T-helper 1 cell treated with Interleukin-12 subunit alpha and Interleukin-12 subunit beta and Interleukin-4 antibody, amounts not matched to agents 30 ng/mL and 1 ng/mL, for 36 hours (primary cell): ENCODE data around the gene IL23A. TPM values are rescaled to one million over a fixed set of nuclear protein-coding genes. Genes with fewer than 3 reads are reported as not detected.
"Not testable (repeated sequence)": the region's sequence is repeated elsewhere in the genome, so short reads cannot be mapped to it uniquely, and the experiment has no call there.

ENCODE experiments used
- intact Hi-C: fragments of 100-400 bp; cut with micrococcal nuclease; formaldehyde crosslinking; loops from one replicate; pipeline ENCODE4 v1.15.1; 2024
- total RNA-seq: library from RNA; stranded (reverse); gene quantifications from 2 replicates; pipeline ENCODE4 v1.2.3, GENCODE V29; 2022

The IL23A gene, protein sequence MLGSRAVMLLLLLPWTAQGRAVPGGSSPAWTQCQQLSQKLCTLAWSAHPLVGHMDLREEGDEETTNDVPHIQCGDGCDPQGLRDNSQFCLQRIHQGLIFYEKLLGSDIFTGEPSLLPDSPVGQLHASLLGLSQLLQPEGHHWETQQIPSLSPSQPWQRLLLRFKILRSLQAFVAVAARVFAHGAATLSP
- total RNA-seq, result 31.6 and 32.8 TPM in 2 replicates

DNA sequence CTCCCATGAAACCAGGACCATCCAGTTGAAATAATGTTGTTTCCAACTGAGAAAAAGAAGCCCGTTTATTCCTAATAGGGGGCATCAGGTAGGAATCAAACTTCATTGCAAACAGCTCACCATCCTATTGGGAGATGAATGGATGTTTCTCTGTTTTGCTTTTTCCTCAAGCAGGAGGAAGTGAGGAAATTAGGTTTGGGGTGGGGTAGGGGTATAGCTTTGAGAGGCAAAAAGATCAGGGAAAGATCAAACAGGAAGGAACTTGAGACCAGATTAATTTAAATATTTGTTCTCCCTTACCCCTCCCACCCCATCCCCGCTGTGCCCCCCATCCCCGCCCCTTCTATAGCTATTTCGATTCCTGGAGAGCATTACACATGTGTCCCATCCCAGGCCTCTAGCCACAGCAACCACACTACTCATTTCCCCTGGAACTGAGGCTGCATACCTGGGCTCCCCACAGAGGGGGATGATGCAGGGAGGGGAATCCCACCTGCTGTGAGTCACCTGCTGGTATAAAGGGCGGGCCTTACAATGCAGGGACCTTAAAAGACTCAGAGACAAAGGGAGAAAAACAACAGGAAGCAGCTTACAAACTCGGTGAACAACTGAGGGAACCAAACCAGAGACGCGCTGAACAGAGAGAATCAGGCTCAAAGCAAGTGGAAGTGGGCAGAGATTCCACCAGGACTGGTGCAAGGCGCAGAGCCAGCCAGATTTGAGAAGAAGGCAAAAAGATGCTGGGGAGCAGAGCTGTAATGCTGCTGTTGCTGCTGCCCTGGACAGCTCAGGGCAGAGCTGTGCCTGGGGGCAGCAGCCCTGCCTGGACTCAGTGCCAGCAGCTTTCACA is at the start of gene IL23A:
Gene IL23A, plus strand, starts transcription at position 577 of the 850 bp plus-strand sequence. Its CDS starts 161 bp downstream, at position 738.
- intact Hi-C loops, result loop anchor here (1.0 to 2.0 kb wide), 7 partner anchors 22 to 220 kb away; partner anchors contain the start of genes COQ10A, CS, RNF41 and STAT2

DNA sequence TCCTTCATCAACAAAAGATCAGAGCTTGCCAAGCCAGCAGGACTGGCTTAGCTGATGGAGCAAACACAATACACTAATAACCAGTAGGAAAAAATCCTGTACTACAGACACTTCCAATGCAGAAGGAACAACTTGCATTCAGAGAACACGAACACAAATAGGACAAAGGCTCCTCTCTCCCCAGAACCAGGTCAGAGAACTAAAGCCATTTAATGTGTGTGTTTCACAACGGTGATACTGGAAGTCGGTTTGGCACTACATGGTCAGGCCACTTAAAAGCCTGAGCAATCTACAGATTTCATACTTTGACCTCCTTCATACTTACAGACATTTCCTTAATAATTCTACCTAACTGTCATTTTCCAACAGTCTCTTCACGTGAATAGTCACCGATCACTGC is 44.9 kb upstream of the IL23A start:
- intact Hi-C loops, result no loop called here

DNA sequence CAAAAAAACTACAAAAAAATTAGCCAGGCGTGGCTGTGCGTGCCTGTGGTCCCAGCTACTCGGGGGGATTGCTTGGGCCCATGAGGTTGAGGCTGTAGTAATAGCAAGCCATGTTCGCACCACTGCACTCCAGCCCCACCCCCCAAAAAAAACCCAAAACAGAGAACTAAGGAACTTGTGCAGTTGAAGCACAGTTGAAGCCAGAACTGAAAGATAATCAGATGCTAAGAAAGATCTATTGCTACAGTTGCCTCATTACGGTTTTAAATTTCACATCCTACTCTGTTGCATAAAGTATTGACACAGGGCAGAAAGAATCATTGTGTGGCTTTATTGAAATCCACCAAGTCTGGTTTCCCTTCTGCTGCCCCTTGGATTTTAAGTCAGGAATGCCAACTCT is 42.4 kb upstream of the IL23A start:
- intact Hi-C loops, result no loop called here

DNA sequence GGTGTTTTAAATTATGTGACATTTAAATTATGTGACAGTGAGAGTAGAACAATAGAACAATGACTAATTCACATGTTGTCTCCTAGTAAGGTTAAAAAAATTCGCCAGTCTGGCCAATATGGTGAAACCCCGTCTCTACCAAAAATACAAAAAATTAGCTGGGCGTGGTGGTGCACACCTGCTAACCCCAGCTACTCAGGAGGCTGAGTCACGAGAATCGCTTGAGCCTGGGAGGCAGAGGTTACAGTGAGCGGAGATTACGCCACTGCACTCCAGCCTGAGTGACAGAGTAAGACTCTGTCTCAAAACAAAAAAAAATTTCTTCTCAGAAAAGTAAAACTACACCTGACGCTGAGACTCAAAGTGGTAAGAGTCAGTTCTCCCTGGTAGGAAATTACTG is 41.3 kb upstream of the IL23A start:
- intact Hi-C loops, result no loop called here

DNA sequence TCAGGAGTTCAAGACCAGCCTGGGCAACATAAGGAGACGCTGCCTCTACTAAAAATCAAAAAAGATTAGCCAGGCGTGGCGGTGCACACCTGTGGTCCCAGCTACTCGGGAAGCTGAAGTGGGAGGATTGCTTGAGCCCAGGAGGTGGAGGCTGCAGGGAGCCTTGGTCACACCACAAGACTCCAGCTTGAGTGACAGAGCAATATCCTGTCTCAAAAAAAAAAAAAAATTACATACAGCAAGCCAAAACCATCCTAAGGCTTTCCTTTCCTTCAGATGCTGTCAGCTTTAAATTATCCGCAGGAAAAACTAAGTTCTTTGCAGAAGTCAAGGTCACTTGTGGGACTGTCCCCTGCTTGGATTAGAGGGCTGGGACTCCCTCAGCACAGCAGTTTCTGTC is 39.9 kb upstream of the IL23A start:
- intact Hi-C loops, result loop anchor here (1.0 kb wide), 1 partner anchor 8 kb away; no protein-coding TSS in a partner anchor

DNA sequence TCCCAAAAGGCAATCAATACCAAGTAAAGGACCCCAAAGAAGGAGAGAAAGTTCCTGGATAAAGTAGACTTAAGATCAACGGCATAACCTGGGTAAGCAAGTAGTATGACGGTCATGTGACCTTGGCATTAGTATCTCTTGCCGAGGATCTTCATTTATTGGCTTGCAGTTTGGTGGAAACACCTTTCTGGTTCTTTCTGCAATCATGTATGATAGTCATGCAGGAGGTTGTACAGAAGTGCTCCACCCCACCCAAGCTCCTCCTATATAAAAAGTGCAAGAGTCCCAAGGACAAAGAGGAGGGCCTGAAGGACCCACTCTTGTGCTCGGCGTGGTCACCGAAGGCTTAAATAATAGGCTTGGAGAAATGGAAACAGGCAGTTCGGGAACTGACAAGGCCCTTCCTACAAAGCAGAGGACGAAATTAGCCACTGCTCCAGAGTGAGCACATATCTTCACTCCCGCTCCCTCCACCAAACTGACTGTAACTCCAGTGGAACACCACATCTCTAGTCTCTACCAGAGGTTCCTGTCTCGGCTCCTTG is 39.3 kb upstream of the IL23A start:
- intact Hi-C loops, result loop anchor here (1.0 kb wide), 1 partner anchor 8 kb away; no protein-coding TSS in a partner anchor

DNA sequence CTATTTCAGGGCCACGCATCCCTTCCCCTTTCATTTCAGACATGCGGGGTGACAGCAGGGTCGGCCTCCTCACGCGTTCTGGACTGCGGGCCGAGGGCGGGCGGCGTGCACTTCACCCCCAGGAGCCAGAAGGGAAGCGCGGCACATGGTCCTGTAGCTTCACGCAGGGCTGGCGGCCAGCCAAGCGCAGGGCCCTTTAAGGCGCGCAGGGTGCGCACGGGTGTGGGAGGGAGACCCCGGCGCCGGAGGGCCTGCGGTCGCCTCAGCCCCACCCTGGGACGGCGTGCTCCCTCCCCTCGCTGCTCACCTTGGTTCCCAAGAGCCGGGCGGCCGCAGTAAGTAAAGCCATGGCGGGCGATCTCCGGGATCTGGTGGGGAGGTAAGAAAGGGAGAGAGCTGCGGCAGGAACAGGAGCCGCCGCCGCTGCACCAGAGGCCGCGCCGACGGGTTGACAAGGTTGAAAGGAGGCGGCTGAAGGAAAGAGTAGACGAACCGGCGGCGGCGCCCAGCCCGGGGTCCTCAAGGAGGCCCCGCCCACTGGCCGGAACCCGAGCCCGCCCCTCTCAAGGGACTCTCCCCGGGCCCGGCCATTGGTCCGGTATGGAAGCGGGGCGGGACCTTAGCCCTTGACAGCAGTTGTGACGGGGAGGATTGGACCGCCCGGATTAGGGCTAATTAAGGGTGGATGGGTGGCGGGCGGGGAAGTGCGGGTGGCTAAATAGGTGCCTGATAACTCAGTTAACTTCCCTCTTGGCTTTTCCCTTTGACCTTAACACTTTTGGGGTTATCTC is 38.6 kb upstream of the IL23A start, which contains the start of gene CS:
Gene CS, minus strand, starts transcription at position 478 of the 791 bp plus-strand sequence. Its CDS starts 129 bp downstream, at position 349.
- intact Hi-C loops, result loop anchor here (1.0 to 2.0 kb wide), 18 partner anchors 9 to 471 kb away; partner anchors contain the start of genes ANKRD52, COQ10A, DNAJC14 and IL23A

DNA sequence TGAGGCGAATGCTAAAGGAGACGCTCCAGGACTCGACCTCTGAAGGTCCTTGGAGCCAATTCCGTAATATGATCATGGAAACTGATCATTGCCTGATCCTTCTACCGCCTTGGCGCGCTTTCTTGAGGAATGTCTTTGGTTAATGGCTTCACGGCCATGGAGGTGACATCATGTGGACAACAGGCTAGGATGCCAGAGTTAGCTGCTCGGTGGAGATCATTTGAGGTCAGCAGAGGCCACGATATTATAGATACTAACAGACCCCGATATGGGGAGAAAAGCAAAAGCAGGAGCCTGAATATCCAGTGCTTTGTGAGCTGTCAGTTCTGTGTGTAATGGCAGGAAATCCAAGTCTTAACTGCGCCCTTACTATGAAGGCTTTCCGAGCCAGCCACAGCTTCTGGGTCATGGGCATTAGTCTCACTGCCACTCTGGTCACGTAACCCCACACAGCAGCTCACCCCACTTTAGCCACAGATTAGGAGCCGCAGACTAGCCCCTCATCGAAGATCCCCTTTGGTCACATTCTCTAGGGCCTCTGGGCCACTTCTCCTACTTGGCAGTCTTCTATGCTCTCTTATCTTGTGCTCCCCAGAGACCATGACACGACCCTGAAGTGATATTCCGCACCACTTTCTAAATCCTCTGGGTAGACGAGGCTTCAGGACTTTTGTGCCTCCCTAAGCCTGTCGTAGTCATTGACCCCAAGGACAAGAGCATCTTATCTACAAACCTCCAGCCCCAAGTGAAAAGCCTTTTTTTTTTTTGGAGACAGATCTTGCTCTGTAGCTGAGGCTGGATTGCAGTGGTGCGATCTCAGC is 37.8 kb upstream of the IL23A start:
- intact Hi-C loops, result loop anchor here (1.0 to 2.0 kb wide), 17 partner anchors 15 to 472 kb away; partner anchors contain the start of genes ANKRD52, COQ10A, DNAJC14 and IL23A

DNA sequence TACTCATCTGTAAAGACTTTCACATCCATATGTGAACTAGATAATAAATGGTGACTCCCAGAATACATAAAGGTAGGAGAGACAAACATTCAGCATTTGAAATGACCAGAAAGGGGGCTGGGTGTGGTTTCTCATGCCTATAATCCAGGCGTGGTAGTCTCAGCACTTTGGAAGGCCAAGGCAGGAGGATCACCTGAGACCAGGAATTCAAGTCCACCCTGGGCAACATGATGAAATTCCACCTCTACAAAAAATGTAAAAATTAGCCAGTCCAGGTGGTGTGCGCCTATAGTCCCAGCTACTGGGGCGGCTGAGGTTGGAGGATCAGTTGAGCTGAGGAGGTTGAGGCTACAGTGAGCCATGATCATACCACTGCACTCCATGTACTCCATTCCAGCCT is 34.4 kb upstream of the IL23A start:
- intact Hi-C loops, result no loop called here

DNA sequence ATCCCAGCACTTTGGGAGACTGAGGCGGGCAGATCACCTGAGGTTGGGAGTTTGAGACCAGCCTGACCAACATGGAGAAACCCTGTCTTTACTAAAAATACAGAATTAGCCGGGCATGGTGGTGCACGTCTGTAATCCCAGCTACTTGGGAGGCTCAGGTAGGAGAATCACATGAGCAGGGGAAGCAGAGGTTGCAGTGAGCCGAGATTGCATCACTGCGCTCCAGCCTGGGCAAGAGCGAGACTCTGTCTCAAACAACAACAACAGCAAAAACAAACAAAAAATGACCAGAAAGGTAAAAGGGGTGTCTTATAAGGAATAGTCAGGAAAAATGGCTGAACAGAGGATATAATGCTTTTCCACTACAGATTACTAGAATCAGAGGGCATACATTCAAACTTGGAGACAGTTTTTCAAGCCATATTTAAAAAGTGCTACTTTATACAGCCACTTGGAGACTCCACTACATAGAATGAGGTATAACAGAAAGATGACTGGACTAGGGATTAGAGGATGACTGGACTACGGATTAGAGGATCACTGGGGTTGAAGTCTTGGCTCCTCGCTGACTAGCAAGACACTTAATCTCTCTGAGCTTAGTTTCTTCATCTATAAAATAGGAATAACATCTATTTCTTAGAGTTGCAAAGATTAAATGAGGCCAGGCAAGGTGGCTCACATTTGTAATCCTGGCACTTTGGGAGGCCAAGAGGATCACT is 33.7 kb upstream of the IL23A start:
- intact Hi-C loops, result no loop called here

DNA sequence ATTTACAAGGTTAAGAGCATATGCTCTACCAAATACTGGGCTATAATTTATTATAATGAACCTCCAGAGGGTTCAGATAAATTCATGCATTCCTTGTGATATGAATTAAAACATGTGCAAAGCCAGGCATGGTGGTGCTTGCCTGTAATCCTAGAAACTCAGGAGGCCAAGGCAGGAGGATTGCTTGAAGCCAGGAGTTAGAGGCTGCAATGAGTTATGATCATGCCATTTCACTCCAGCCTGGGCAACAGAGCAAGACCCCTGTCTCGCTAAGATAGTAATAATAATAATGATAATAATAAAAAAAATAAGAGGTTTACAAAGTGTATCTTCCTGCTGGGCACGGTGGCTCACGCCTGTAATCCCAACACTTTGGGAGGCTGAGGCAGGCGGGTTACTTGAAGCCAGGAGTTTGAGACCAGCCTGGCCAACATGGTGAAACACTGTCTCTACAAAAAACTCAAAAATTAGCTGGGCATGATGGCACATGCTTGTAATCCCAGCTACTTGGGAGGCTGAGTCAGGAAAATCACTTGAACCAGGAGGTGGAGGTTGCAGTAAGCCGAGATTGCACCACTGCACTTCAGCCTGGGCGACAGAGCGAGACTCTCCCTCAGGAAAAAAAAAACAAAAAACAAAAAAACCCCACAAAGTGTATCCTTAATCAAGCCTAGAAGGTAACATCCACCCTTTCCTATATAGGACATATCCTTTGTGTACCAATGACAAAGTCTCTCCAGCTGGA is 31.3 kb upstream of the IL23A start:
- intact Hi-C loops, result no loop called here

DNA sequence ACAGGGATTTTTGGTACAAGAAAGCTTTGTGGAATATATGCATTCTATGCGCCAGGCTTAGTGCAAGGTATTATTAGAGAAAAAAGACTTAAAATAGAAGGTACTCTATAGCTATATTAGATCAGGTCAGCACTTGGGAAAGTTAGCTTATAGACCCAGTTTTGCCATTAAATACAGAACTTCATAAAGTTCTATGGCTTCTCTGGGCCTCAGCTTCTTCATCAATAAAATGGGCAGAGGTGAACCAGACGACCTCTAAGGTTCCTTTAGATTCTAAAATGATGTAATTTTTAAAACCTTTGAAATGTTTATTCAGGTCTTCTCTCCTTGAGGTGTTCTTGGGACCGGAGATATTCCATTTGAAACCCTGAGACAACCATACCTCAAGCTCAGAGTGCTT is 30.0 kb upstream of the IL23A start:
- intact Hi-C loops, result no loop called here

DNA sequence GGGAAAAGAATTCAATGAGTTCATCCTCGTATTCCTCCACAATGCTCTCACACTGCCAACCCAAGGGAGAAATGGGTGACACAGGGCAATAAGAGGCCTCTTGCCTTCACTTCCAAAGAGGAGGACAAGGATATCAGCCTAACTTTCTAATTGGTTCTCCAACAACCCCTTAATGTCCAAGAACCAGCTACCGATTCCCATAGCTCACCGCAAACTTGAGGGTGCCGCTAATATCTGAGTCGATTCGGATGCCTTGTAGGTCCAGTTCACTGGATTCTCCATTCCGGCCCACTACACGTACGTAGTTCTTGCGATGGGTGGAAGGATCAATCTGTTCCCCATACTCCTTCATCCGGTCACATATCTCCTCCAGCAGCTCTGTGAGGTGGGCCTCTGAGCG is 27.7 kb upstream of the IL23A start:
- intact Hi-C loops, result no loop called here

DNA sequence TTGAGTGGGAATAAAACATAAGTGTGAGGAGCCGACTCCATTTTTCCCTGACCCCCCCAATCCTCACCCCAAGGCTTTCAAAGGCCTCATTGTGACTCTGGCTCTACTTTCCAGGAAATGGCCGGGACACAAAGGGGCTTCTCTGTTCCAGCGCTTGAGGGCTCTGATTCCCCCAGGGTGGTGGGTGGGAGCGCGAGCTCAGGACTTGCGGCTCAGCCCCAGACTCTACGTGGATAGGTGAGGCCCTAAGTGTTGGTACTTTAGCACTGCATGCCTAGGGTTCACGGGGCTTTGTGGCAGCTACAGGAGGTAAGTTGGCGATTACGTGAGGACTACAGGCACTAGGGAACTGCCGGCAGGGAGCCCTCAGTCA is 23.4 kb upstream of the IL23A start:
- intact Hi-C loops, result loop anchor here (5.0 kb wide), 1 partner anchor 312 kb away; no protein-coding TSS in a partner anchor

DNA sequence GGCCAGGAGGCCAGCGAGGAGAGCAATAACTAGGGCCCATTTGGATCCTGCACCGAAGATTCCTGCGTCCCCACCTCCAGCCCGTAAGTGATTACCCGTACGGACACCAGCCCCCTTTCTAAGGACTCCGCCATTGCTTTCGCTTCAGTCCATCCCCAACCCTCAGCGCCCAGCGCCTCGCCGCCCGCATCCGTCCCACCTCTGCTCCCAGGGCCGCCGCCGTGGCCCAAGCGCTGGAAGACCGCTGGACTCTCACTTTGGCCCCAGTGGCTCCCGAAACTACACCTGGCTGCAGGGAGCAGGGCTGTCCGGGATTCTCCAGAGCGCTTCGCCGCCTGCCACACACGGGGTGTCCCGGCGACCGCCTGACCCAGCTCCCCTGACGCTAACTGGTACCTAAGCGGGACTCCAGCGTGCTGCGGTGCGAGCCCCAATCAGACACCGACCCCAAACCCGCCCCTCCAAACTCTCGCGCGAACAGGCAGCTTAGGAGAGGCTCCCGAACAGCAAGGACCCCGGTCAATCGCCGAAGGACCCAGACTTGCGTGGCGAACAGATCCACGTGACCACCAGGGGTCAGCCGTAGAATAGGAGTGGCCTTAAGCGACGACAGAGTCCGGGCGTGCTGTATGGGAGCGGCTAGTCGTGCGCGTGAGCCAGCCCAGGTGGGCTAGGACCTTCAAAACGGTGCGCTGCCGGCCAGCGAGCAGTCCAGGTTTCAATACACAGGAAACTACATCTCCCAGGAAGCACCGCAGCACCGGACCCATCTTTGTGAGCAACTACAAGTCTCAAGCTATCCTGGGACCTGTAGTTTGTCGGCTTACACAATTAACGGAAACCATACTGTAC is 22.8 kb upstream of the IL23A start, which contains the start of gene CNPY2:
Gene CNPY2, minus strand, starts transcription at position 367 of the 852 bp plus-strand sequence. CDS start 771 bp downstream, outside the sequence.
- intact Hi-C loops, result loop anchor here (1.0 to 5.0 kb wide), 16 partner anchors 16 to 389 kb away; partner anchors contain the start of genes COQ10A, CS, IL23A and MYL6B

DNA sequence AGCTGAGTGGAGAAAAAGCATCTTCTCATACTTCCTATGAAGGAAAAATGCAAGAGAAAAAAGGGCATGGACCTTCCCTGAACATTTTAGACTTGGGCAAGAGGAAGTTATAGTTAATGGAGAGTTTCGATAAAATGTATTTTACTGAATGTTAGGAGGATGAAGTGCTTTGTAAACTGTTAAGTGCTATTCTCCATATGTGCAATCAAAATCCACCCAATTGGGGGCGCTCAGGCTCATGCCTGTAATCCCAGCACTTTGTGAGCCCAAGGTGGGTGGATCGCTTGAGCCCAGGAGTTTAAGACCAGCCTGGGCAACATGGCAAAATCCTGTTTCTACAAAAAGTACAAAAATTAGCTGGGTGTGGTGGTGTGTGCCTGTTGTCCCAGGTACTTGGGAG is 21.0 kb upstream of the IL23A start:
- intact Hi-C loops, result loop anchor here (5.0 kb wide), 1 partner anchor 310 kb away; no protein-coding TSS in a partner anchor

DNA sequence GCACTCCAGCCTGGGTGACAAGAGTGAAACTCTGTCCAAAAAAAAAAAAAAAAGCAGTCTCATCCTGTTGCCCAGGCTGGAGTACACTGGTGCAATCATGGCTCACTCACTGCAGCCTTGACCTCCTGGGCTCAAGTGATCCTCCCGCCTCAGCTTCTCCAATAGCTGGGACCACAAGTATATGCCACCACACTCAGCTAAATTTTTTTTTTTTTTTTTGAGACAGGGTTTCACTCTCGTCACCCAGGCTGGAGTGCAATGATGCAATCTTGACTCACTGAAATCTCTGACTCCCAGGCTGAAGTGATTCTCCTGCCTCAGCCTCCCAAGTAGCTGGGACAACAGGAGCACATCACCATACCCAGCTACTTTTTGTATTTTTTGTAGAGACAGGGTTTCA is 17.7 kb upstream of the IL23A start:
- intact Hi-C loops, result no loop called here

DNA sequence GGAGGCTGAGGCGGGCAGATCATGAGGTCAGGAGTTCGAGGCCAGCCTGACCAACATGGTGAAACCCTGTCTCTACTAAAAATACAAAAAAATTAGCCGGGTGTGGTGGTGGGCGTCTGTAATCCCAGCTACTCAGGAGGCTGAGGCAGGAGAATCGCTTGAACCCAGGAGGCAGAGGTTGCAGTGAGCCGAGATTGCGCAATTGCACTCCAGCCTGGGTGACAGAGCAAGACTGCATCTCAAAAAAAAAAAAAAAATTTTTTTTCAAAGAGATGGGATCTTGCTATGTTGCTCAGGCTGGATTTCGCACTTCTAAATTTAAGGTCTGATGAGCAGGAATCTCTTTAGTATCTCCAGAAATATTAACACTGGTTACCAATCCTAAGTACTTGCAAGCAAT is 17.1 kb upstream of the IL23A start:
- intact Hi-C loops, result not testable (repeated sequence)
